WERI-Rb-1 (cell line): ENCODE results near the gene TMPRSS9.
A peak's percentile ranks its signal among the peaks of the same experiment; 100 is the strongest.
"Not testable (repeated sequence)": the region's sequence is repeated elsewhere in the genome, so short reads cannot be mapped to it uniquely, and the experiment has no call there.

Source experiments
- DNase-seq: peaks from one replicate; pipeline ENCODE4 v3.0.0-alpha.2; 2020
- H3K27ac ChIP-seq: fragments of 250-450 bp; sonication (Bioruptor Pico); 2 replicates; pipeline ENCODE4 v1.5.1; 2020; ENCODE audit warnings: mild to moderate bottlenecking, moderate library complexity
- H3K27me3 ChIP-seq: fragments of 250-450 bp; sonication (Bioruptor Pico); 2 replicates; pipeline ENCODE4 v1.5.1; 2021; ENCODE audit warnings: mild to moderate bottlenecking, low read depth, moderate library complexity; ENCODE audit not compliant: insufficient read depth, severe bottlenecking
- H3K36me3 ChIP-seq: fragments of 250-450 bp; sonication (Bioruptor Pico); 2 replicates; pipeline ENCODE4 v1.5.1; 2020; ENCODE audit warnings: mild to moderate bottlenecking, moderate library complexity
- H3K4me3 ChIP-seq: 2 replicates; pipeline ENCODE4 v1.5.1; 2011; ENCODE audit warnings: low read depth, mild to moderate bottlenecking, control low read depth, low read length
- H3K9me3 ChIP-seq: fragments of 250-450 bp; sonication (Bioruptor Pico); 2 replicates; pipeline ENCODE4 v1.5.1; 2021; ENCODE audit warnings: mild to moderate bottlenecking, moderate library complexity; ENCODE audit not compliant: severe bottlenecking
- TF ChIP-seq, protein P1 (sequence below): IDR thresholded peaks from 2 replicates; pipeline ENCODE4 v1.5.1; 2011; ENCODE audit warnings: low read depth, mild to moderate bottlenecking, control low read depth, inconsistent platforms, low read length

Gene TMPRSS9

DNA sequence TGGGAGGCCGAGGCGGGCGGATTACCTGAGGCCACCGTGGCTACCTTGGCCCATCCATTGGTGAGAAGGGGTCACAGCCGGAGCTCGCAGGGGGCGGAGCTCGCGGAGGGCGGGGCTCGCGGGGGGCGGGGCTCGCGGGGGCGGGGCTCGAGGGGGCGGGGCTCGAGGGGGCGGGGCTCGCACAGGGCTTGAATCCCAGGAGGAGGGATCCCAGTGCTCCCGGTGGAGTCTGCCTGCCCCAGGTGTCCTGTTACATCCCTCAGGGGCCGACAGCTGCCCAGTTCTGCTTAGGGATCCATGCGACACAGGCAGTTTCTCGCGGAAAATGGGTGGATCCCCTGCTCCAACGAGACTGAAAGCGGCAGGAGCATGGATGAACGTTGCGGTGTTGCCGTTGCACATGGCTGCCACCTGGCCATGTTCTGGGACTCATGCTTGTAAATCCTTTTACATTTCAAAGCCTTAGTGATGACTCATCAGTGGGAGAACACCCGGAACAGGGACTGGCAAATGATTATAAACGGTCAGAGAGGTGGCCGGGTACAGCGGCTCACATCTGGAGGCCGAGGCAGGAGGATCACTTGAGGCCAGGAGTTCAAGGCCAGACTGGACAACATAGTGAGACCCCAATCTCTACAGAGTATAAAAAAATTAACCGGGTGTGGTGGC is 25.1 kb downstream of the TMPRSS9 start:
- peak overlapping the region; percentile 56 for H3K27ac ChIP-seq
- peak; percentile 82 for DNase-seq
- no peak overlapping the region for H3K4me3 ChIP-seq
- peaks cover 6% of the 10 kb centered on the region for H3K9me3 ChIP-seq
- no peaks in the 10 kb centered on the region for H3K27me3 ChIP-seq
- TF ChIP-seq, protein P1, sequence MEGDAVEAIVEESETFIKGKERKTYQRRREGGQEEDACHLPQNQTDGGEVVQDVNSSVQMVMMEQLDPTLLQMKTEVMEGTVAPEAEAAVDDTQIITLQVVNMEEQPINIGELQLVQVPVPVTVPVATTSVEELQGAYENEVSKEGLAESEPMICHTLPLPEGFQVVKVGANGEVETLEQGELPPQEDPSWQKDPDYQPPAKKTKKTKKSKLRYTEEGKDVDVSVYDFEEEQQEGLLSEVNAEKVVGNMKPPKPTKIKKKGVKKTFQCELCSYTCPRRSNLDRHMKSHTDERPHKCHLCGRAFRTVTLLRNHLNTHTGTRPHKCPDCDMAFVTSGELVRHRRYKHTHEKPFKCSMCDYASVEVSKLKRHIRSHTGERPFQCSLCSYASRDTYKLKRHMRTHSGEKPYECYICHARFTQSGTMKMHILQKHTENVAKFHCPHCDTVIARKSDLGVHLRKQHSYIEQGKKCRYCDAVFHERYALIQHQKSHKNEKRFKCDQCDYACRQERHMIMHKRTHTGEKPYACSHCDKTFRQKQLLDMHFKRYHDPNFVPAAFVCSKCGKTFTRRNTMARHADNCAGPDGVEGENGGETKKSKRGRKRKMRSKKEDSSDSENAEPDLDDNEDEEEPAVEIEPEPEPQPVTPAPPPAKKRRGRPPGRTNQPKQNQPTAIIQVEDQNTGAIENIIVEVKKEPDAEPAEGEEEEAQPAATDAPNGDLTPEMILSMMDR, result no peak
- no peaks in the 10 kb centered on the region for H3K36me3 ChIP-seq

DNA sequence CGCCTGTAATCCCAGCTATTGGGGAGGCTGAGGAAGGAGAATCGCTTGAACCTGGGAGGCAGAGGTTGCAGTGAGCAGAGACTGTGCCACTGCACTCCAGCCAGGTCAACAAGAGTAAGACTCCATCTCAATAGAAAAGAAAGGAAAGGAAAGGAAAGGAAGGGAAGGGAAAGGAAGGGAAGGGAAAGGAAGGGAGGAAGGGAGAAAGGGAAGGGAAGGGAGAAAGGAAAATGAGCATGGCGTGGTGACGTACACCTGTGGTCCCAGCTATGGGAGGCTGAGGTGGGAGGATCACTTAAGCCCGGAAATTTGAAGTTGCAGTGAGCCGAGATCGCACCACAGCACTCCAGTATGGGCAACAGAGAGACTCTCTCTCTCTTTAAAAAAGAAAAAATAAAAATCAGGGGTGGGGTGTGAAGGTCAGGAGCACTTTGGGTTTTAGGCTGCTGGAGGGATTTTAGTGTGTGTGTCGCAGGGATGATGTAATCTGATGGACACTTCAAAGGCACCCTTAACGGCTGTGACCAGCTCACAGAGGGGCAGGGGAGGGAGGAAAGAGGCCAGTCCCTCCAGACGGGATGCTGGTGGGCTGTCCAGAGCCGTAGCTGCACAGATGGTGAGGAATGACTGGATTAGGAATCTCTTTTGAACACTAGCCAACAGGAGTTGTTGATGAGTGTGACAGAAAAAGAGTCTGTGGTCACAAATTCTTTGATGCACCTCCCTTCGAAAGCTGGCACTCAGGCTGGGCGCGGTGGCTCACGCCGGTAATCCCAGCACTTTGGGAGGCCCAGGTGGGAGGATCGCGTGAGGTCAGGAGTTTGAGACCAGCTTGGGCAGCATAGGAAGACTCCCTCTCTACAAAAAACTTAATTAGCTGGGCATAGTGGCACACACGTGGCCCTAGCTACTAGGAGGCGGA is 27.6 kb downstream of the TMPRSS9 start:
- peak; percentile 66 for DNase-seq
- H3K27me3 ChIP-seq, result no peaks in the 10 kb centered on the region
- peaks cover 1% of the 10 kb centered on the region for H3K9me3 ChIP-seq
- H3K27ac ChIP-seq, result peak overlapping the region; percentile 58
- TF ChIP-seq, protein P1, result no peak
- H3K4me3 ChIP-seq, result no peak overlapping the region
- H3K36me3 ChIP-seq, result no peaks in the 10 kb centered on the region

DNA sequence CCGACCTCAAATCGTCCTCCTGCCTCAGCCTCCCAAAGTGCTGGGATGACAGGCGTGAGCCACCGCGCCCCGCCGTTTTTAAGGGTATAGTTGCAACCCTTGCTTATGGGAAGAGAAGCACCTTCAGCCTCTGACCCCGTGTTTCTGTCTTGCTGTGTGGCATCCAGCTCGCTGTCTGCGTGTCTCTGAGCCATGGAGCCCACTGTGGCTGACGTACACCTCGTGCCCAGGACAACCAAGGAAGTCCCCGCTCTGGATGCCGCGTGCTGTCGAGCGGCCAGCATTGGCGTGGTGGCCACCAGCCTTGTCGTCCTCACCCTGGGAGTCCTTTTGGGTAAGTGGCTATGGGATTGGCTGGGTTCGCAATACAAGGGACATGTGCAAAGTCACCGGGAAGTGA is 29.5 kb downstream of the TMPRSS9 start:
- peaks cover 13% of the 10 kb centered on the region for H3K9me3 ChIP-seq
- no peaks in the 10 kb centered on the region for H3K27me3 ChIP-seq
- H3K27ac ChIP-seq, result no peak overlapping the region
- no peak overlapping the region for H3K4me3 ChIP-seq
- TF ChIP-seq, protein P1, result no peak
- DNase-seq, result no peak
- no peaks in the 10 kb centered on the region for H3K36me3 ChIP-seq

DNA sequence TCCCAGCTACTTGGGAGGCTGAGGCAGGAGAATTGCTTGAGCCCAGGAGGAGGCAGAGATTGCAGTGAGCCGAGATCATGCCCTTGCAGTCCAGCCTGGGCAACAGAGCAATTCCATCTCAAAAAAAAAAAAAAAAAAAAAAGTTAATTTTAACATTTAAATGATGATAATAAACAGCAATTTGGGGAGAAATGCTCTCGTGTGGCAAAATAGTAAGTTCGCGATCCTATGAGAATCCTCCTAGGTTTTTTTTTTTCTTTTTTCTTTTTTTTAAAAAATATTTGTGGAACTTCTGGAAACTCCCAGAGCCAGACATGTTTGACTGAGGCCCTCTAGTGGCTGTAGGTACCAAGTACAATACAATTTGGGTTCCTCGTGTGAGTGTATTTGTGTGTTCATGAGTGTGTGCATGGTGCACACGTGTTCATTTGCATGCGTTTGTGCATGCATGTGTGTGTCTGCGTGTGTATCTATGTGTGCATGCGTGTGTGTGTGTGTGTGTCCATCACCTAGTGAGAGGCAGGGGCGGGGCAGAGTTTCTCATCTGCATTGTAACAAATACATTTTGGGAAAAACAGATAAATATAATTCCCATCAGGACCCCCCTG is 31.2 kb downstream of the TMPRSS9 start:
- H3K27me3 ChIP-seq, result no peaks in the 10 kb centered on the region
- no peak overlapping the region for H3K27ac ChIP-seq
- peaks cover 13% of the 10 kb centered on the region for H3K9me3 ChIP-seq
- DNase-seq, result peak; percentile 41
- TF ChIP-seq, protein P1, result peak; percentile 82
- no peaks in the 10 kb centered on the region for H3K36me3 ChIP-seq
- no peak overlapping the region for H3K4me3 ChIP-seq

DNA sequence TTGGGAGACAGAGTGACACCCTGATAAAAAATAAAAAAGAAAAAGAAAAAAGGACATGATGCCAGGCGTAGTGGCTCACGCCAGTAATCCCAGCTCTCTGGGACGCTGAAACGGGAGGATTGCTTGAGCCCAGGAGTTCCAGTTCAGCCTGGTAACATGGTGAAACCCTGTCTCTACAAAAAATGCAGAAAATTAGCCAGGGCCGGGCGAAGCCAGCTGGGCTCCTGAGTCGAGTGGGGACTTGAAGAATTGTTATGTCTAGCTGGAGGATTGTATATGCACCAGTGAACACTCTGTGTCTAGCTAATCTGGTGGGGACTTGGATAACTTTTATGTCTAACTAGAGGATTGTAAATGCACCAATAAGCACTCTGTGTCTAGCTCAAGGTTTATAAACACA is 32.3 kb downstream of the TMPRSS9 start:
- Histone ChIP-seq H3K36me3 (no peaks in the 10 kb centered on the region), H3K4me3 (no peak overlapping the region), H3K9me3 (peaks cover 13% of the 10 kb centered on the region), H3K27me3 (no peaks in the 10 kb centered on the region), H3K27ac (peak overlapping the region; percentile 67)
- peak; percentile 40 for DNase-seq
- TF ChIP-seq, protein P1, result no peak

DNA sequence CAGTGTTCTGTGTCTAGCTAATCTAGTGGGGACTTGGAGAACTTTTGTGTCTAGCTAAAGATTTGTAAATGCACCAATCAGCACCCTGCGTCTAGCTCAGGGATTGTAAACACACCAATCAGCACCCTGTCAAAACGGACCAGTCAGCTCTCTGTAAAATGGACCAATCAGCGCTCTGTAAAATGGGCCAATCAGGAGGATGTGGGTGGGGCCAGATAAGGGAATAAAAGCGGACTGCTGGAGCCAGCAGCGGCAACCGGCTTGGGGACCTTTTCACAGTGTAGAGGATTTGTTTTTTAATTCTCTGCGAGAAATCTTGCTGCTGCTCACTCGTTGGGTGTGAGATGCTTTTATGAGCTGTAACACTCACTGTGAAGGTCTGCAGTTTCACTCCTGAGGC is 32.8 kb downstream of the TMPRSS9 start:
- not testable (repeated sequence) for H3K4me3 ChIP-seq, H3K36me3 ChIP-seq, H3K27me3 ChIP-seq, DNase-seq
- Histone ChIP-seq H3K27ac (peak overlapping the region; percentile 67), H3K9me3 (peaks cover 13% of the 10 kb centered on the region)
